LNCaP clone FGC (cell line): Measurements from ENCODE around the gene CDS1.

Source experiments
- DNase-seq: peaks from one replicate; pipeline ENCODE4 v3.0.0-alpha.2; 2011; ENCODE audit warnings: low read depth
- H3K4me3 ChIP-seq: 2 replicates; pipeline ENCODE4 v1.5.1; 2011; ENCODE audit warnings: mild to moderate bottlenecking, low read depth, low read length, control low read depth
- TF ChIP-seq, protein P1 (sequence below): IDR thresholded peaks from 2 replicates; pipeline ENCODE4 v1.5.1; 2012; ENCODE audit warnings: mild to moderate bottlenecking; ENCODE audit not compliant: control insufficient read depth, insufficient read depth; ENCODE audit errors: extremely low read depth

The CDS1 gene

GRCh38 chr4:84606645-84607044 is 23.7 kb downstream of the CDS1 start:
- TF ChIP-seq, protein P1, sequence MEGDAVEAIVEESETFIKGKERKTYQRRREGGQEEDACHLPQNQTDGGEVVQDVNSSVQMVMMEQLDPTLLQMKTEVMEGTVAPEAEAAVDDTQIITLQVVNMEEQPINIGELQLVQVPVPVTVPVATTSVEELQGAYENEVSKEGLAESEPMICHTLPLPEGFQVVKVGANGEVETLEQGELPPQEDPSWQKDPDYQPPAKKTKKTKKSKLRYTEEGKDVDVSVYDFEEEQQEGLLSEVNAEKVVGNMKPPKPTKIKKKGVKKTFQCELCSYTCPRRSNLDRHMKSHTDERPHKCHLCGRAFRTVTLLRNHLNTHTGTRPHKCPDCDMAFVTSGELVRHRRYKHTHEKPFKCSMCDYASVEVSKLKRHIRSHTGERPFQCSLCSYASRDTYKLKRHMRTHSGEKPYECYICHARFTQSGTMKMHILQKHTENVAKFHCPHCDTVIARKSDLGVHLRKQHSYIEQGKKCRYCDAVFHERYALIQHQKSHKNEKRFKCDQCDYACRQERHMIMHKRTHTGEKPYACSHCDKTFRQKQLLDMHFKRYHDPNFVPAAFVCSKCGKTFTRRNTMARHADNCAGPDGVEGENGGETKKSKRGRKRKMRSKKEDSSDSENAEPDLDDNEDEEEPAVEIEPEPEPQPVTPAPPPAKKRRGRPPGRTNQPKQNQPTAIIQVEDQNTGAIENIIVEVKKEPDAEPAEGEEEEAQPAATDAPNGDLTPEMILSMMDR, result no peak
- no peak overlapping the region for H3K4me3 ChIP-seq
- no peak for DNase-seq

DNA sequence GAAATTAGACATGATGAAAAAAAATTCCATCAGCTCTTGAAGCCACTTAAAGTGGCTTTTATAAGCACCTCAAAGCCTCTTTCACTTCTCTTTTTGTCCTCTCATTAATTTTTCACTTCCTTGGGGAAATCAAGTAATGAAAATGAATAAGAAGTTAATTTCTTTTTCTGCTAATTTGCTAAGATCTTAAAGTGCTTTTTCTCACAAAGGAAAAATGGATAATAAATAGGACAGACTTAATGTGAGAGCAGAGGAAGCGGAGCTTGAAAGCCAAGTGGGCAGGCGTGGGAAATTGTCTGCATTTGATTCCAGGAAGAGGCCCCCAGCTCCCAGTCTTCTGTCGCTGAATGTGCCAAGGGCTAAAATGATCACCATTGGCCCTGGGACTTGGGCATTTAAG is 28.6 kb downstream of the CDS1 start:
- DNase-seq, result no peak
- no peak overlapping the region for H3K4me3 ChIP-seq
- TF ChIP-seq, protein P1, result no peak

- TF ChIP-seq, protein P1, result no peak
- no peak overlapping the region for H3K4me3 ChIP-seq
- DNase-seq, result no peak
Measured at GRCh38 chr4:84614891-84615290, 32.0 kb downstream of the CDS1 start.

DNA sequence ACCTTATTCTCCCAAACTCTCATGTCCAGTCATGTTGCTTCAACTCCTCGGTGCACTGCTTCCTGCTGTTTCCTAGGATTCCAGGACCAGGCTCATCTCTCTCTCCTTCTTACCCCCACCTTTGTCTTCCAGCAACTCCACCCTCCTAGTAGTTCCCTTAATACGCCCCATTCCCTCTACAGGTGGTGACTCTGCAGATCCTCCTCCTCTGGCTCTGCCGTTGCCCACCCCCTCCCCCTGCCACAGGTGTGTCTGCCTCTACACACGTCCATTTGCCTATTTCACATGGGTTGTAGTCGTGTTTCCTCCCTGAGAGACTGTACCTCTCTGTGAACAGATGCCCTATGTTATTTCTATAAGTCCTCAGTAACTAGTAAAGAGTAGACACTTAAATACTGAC is 32.4 kb downstream of the CDS1 start:
- DNase-seq, result no peak
- TF ChIP-seq, protein P1, result no peak
- no peak overlapping the region for H3K4me3 ChIP-seq

GRCh38 chr4:84622959-84623358 is 40.0 kb downstream of the CDS1 start:
- no peak overlapping the region for H3K4me3 ChIP-seq
- TF ChIP-seq, protein P1, result no peak
- DNase-seq, result no peak

GRCh38 chr4:84623661-84624060 is 40.7 kb downstream of the CDS1 start:
- H3K4me3 ChIP-seq, result no peak overlapping the region
- no peak for DNase-seq
- TF ChIP-seq, protein P1, result no peak

DNA sequence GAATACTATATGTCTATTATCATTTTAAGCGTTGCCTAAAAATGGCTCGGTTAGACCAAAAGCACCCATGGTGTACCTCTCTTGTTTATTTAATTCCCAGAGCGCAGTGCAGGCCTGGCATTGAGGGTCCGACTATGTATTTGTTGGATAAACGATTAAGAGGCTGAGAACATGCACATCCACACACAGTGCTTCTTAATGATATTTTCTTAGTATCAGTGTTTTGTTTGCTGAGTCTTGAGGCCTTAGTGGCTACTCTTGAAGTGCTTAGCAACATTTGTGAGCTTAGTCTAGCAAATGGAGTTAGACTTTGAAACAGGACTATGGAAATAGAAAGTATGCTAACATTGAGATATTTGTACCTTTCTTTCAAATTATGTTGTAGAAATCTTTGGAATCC is 43.7 kb downstream of the CDS1 start:
- TF ChIP-seq, protein P1, result no peak
- H3K4me3 ChIP-seq, result no peak overlapping the region
- no peak for DNase-seq
